Left hindlimb (tissue), 1 donor: ENCODE measurements around the gene C1orf116.
"Not testable (repeated sequence)": the region's sequence is repeated elsewhere in the genome, so short reads cannot be mapped to it uniquely, and the experiment has no call there.

ENCODE experiments used
- DNase-seq: peaks from one replicate; pipeline ENCODE4 v3.0.0-alpha.2; 2018

C1orf116 gene

DNA sequence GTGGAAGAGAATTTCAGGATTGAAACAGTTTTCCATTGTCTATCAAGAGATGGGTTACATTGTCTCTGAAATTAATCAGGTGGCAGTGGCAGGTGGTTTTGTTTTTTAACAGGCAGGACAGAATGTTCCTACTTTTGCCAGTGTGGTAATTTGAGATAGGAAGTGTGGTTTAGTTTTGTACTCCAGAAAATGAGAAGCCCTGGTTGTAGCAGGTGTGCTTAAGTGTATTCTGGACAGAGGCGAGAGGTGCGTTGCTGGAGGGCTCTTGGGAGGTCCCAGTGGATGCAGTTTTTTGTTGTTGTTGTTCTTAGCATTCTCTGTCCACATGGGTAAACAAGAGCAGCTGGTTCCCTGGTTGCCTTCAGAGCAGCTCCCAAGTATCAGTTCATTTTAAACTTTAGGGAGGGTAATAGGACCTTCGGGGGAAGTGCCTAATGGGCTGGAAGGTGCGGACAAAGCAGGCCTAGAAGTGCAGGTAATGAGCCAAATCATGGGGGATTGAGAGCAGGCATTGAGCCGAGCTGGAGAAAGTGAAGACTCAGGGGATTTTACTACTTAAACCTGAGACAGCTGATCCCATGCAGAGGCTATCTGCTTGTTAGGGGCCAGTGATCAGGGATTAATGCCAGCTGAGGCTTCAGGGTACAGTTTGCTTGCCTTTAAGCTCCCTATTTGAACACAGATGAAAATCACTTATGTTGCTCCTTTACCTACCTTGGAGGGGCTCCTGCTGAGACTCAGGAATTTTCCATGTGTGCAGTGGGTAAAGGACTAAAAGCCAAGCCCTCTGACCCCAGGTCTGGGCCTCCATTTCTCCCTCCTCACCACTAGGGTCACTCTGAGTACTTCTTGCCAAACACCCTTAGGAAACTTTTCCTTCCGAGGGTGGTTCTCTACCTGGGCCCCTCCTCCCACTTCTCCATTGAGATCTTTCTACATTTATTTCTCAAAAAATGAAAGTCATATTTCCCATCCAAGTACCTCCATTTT is 26.6 kb upstream of the C1orf116 start:
- no peak for DNase-seq

DNA sequence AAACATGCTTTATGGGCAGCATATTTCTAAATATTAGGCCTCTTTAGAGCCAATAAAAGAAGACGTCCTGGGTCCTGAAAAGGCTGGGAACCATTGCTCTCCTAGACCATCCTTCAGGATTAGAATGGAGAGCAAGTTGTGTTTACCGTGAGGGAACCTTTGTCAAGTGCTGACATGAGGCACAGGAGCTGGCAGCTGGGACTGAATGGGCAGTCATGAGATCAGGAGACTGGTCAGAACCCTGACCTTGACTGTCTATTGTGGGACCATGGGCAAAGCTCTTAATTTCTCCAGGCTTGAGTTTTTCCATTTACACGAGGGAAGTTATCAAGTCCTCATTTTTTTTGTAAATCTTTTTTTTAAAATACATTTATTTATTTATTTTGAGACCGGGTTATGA is 25.7 kb upstream of the C1orf116 start:
- no peak for DNase-seq

DNA sequence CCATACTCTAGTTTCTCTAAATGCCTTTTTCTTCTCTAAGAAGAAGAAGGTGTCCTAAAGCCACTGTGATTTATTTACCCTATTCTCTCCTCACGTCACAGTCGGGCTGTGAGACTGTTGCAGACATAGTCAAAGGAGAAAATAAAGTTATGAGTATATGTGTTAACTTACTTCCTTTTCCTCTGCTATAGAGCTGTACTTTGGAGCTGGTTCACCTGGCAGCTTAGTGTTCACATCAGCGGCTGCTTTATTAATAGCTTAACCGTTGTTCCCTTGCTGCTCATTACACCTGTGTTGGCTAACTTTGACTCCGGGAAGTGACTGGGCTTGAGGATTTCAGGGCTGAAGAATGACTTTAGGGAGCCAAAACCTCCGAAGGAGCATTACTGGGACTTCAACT is 24.1 kb upstream of the C1orf116 start:
- no peak for DNase-seq

DNA sequence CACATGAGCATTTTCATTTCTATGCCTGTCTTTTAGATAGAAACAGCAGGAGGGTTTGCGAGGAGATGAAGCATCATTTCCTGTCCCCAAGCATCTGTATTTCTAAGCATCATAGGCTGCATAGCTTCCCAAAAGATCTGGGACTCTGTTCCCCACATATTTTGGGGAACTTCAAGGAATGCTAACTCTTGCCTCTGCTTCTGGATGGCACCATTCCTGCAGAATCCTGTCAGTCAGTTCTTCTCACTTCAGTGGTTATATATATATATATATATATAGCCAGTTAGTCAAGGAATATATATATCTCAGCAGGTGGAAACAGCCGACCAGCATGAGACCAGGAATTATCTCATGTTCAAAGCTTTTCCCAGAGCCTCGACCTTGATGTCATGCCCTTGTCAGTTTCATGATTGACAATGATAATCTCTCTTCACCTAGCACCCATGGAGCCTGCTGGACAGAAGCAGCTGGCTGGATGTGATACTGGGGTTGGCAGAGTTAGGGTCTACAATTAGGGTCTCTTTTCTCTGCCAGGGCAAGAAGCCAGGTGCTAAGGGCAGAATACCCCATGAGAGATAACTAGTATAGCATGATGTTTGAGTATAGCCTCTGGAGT is 22.9 kb upstream of the C1orf116 start:
- DNase-seq: no peak

DNA sequence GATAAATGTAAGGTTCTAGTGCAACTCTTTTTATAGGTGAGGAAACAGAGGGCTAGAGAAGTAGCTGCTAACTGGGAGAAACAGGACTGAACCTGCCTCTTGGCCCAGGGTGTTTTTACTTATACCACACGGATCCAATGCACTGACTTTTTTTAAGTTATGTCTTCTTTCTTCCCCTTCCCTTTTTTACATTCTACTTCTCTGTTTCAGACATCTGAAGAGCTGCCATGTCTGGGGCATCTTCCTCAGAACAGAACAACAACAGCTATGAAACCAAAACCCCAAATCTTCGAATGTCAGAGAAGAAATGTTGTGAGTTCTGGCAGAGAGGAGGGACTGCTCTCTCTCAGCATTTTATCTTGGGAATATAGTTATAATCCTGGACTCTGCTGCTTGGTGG is 21.9 kb upstream of the C1orf116 start:
- no peak for DNase-seq

DNA sequence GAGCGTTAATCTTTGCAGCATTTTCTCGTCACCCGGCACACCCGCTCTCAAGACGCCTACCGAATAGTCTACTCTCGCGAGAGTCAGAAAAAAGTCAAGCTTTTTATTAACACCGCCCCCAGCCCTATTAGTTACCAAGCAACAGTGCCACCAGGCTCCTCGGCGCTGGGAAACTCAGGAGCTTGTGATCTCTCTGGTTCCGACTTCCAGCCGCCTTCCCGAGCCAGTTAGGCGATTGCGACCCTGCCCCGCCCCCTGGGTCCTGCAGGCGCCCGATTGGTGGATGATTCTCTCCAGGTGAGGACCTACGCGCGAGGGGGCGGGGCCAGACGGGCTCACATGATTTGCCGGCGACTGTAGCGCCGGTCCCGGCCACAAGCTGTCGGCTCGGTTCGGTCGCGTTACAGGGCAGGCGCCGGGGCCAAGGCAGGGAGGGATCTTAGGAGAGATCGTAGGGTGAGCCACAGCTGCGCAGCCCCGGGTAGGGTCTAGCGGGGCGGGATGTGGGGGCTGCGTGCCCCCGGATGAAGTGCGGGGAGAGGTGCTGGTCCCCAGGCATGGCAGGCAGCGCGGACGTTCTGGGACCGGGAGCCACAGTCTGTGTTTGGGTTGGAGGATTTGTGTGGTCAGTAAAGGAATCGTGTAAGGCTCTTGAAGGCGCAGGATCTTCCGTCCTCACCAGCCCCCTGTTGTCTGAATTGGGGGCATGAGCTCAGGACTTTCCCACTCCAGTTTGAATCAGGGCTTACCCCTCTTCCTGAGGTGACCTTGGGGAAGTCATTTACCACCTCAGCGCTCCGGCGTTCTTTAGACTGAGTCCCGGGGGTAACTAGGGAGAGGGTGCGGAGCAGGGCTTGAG is 20.6 kb upstream of the C1orf116 start, which contains the start of gene PFKFB2:
Gene PFKFB2 (plus strand): TSS at position 365 of the 859 bp plus-strand sequence. CDS start 1,443 bp downstream, outside the sequence.
- DNase-seq: peak; percentile 94

DNA sequence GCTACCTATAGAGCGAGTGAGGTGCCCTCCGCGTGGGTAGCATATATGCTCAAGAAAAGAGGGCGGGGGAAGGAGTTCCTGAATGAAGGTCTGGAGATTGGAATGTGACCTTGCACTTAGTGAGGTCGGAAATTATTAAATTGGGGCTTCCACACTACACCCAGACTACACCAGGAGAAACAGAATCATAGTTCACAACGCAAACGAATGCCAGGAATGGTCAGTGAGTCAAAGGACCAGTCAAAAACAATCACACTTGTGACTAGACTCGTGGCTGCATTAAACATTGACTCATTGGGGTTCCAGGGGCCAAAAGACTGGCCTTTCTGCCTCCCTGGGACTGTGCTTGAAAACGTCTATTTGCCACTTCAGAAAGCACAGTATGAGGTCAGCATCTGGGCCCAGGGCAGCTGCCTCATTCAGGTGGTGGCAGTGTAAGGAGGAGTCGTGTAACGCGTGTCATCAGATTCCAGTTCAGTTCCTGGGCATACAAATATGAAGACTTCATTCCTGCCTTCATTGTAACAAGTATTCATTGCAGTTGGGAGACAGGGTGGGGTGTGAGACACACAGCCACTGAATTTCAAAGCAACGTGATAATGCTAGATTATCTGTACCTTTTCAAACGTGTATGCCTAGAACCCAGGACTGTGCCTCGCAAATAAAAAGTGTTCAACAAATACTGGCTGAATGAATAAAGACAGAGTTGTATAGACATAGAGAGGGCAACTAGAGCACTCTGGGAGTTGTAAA is 18.8 kb upstream of the C1orf116 start, which contains the start of gene YOD1:
Gene YOD1 (minus strand): TSS at position 18 of the 753 bp plus-strand sequence. CDS start 178 bp downstream, outside the sequence.
- no peak for DNase-seq

DNA sequence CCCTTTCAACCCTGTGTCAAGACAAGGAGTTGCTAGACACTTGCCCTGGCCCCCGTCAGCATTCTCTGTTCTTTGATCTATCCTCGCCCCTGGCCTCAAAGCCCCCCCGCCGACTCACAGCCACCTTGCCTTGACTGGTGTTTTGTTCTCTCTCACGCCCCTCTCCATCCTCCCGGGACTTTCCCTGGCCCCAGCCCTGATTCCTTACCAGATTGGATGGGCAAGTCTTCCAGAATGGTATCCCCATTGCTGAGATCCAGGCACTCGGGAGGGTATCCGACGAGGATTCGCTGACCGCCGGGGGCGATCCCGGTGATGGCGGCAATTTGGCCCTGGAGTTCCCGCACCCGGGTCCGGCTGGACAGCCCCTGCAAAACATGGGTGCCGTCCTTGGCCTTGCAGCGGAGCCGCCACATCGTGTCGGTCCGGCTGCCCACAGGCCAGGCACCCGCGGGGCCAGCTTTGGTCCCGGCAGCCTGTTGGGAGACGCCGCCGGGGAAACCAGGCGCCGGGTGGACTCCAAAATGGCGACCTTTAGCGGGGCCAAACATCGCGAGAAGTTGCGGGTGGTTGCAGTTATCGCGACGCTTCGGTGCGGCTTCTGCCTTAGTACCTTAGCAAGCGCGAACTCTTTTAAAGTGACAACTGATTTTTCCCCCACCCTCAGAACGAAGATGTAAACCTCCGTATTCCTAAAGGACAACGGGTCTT is 18.1 kb upstream of the C1orf116 start:
- peak; percentile 93 for DNase-seq

DNA sequence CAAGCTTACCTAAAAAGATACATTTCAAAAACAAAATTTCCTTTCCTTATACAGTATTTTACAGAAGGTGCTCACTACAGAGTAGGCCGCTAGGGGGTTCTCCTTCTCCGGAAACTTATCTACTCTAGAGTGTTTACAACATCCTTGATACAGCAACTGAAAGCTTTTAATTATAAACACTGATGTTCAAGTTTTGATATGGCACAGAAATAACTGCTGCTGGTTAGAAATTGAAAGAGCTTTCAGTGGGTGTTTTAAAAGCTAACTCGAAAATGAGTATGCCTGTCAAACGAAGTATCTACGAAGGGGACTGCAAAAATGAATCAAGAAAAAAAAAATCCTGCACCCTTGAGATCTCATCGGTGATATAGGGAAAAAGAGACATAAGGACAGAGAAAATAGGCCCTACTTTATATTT is 17.4 kb upstream of the C1orf116 start:
- no peak for DNase-seq

DNA sequence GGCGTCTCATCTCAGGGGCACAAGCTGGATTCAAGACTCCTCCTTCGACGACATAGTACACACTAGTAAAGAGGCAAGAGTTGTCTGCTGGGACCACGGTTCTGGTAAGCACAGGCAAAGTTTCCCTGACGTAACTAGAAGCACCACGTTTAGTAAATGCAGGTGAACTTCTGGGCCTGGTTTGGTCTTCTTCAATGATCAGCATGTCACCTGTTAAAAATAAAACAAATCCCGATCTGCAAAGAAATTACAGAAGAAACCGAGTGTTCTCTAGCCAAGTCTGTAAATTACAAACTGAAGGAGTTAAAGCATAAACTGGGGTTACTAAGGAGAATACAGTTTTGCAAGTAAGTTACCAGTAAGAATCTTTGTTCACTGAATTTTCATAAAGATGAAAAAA is 17.0 kb upstream of the C1orf116 start:
- DNase-seq: no peak

DNA sequence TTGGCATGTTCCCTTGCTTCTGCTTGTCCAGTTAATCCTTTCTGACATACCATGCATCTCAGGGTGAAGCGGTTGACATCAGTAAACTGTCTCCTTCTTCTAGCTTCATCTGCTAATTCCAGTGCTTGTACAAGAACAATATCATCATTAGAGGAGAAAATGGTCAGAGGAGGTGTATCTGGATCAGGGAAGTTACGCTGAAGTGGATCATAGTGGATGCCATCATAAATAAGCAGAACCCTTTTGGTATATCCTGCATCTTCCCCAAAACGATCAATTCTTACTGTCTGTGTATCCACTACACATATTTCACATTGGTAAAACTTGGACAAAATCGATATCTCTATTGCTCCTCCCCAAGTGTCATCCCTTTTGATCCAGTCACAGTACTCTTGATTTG is 16.5 kb upstream of the C1orf116 start:
- no peak for DNase-seq

DNA sequence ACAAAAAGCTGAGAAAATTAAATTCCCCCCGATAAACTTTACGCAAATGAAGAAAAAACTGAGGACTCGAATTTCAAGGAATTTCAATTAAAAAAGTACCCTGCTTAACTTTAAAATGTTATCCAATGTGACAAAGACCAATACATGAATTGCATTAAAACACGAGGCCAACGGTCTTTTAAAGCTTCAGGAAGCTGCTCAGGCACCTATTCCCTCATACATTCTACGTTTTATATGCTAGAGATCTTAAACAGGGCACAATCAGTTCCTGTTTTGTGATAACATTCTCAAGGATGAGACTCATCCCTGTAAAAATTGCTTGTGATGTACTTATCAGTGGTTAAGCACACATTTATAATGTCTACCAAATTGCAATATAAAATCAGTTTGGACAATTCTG is 15.5 kb upstream of the C1orf116 start:
- no peak for DNase-seq

DNA sequence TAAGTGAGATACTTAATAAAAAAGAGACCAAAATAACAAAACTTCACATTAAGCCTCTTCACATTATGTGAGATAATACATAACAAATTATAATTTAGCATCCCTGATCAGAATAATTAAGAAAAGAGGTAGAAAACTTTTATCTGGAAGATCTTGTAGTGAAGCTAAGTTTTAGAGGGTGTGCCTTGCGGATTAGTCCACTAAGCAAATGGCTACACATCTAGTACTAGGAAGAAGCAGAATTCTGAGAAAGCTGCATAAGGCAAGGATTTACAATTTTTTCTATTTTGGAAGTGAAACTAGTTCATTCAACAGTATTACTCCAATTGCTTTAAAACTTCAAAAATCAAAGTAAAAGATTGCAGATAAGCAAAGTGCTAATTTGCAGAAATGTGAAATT is 14.9 kb upstream of the C1orf116 start:
- DNase-seq: no peak

DNA sequence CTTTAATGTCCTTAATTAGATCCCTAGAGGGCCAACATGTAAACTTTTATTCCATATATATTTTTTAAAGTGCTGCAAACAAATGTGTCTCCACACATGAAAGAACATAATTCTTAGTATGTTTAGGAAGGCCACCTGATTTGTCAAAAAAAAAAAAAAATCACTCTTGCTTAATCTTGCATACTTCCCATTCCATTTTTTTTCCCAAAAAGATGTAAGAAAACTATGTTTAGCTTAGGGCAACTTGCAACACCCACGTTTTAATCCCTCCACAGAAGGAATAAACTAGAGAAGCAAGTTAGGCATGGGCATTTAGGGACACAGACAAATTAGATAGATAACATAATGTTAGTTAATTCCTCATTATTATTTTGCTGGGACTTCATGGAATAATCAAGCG is 12.9 kb upstream of the C1orf116 start:
- DNase-seq: no peak

DNA sequence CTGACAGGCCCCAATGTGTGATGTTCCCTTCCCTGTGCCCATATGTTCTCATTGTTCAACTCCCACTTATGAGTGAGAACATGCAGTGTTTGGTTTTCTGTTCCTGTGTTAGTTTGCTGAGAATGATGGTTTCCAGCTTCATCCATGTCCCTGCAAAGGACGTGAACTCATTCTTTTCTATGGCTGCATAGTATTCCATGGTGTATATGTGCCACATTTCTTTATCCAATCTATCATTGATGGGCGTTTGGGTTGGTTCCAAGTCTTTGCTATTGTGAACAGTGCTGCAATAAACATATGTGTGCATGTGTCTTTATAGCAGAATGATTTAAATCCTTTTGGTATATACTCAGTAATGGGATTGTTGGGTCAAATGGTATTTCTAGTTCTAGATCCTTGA is 8.8 kb upstream of the C1orf116 start:
- DNase-seq: not testable (repeated sequence)

DNA sequence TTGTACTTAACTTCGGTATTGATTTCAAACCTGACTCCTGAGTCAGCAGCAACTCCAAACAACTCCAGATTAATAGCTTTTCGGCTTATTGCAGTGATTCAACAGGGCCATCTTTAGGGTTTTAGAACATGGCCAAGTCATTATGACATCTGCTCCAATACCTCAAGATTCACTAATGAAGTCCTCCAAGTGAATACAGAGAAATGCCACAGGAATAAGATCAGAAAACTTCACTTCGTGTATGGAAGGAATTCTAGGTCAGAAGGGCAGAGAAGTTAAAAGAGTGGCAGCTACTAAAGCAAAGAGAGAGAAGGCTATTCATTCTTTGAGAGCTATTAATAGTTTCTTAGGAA is 7.6 kb upstream of the C1orf116 start:
- DNase-seq: no peak

DNA sequence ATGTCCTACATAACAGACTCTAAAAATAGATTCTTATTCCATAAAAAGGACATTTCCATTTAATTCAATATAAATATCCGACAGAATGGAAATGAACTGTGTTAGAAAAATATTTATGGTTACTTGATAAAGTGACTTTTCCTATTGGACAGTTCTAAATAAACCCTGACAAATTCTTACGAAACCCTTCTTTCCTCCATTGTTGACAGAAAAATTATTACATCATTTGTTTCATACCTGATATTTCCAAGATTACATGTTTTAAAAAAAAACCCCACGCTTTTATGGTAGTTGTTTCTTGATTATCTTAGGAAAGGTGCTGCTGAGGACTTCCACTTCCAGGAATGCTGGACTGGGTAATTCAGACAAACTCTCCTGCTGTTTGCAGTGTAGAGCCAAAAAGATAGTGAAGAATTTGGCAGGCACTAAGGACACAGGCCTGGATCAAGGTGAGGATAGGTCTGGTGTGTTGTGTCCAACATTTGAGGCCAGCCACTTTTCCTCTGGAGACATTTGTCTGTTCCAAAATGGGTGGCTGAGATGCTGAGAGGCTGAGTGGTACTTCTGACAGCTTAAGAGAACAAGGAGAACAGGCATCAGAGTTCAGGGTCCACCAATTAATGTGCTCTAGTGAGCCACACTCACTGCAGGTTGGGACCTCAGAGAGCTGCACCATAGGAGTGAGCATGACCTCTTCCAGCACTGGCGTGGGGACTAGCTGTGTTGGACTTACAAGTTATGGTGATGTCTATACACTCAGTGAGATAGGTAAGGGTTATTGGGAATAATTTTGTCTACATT is 7.0 kb upstream of the C1orf116 start:
- no peak for DNase-seq

DNA sequence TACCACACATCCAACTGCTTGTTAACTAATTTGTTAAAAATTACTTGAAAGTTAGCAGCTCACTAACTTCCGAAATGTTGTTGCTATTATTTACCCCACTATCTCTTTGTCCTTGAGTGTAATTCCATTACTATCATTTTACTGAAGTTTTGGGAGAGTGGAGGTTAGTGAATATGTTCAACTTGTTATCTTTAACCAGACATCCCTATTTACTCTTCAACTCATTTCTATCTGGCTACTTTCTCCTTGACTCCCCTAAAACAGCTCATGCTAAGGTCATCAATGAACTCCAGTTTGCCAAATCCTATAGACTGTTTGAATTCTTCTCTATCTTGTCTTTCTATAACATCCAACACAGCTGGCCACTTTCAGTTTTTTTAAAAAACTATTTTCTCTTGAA is 4.3 kb upstream of the C1orf116 start:
- DNase-seq: no peak

DNA sequence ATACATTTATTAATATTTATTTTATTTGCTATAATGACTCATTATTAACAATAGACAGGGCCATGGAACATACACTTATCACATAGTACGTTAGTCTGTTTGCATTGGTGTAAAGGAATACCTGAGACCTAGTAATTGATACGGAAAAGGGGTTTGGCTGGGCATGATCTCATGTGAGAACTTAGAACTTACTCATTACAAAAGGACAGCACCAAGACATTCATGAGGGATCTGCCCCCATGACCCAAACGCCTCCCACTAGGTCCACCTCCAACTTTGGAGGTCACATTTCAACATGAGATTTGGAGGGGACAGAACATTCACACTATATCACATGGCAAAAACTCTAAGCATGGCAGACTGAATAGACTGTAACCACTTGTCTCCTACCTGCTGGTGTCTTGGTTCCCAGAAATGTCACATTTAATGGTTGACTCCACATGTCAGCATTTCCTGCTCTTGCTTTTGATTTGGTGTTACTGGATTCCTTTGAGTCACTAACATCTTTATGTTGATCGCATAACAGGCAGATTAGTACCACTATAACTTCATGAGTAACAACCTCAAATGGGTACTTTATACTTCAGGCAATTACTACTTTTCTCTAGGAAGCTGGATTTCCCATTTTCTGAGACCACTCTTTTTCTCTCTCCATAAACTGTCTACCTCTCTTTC is 3.5 kb upstream of the C1orf116 start:
- no peak for DNase-seq

DNA sequence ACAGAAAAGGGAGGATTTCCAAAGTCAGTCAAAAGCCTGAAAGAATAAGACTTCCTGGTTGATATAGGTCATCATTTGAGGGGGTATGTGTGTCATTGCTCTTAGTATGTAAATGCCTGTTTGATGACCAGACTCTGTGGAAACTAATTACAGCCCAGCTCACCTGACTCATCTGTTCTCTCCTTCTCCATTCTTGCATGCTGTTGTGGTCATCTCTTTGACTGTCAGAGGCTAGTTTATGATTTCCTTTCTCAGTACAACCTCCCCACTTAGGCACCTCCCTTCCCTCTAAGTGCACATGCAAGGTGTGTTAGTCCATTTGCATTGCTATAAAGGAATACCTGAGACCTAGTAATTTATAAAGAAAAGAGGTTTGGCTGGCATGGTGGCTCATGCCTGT is 2.4 kb upstream of the C1orf116 start:
- no peak for DNase-seq
